ENCODE measurements around the gene SPIB.

The SPIB gene

DNA sequence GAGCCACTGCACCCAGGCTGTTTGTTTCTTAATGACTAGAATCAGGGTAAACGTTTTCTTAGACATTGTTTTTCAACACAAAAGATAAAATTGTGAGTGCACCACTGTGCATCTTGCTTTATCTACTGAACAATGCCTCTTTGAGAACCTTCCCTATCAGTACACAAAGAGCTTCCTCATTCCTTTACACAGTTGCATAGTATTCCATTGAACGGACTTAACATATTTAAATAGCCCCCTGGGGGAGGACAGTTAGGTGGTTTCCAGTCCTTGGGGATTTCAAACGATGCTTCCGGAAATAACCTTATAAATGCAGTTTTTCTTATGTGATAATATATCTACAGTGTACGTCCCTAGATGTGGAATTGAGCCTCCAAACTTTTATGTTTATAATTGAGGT, 26.0 kb upstream of the SPIB start:
- DNase-seq, result no peak

DNA sequence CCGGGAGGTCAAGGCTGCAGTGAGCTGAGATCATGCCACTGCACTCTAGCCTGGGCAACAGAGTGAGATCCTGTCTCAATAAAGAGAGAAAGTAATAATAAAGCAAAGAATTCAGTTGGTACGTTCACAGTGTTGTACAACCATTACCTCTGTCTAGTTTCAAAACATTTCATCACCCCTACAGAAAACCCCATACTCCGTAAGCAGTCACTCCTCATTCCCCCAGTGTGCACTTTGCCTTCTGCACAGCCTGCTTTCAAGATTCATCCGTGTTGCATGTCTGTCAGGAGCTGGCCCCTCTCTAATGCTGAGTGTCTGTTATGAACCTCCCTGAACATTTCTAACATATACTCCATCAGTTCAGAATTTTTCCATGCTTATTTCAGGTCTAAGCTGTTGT, 25.1 kb upstream of the SPIB start:
- DNase-seq, result no peak

DNA sequence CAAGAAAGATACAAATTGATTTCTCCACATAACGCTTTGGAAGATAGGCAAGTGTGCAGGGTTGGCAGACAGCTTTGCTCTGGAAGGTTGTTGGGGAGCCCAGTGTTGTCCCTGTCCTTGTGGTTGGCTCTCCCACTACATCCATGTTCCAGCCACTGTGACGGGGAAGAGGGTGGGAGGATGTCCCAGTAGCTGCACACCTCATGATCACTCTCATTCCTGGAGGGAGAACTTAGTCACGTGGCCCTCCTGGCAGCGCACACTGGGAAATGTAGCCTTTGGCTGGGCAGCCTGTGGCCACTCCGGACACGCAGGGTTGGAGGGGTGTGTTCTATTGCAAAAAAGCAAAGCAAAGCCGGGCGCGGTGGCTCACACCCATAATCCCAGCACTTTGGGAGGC, 24.7 kb upstream of the SPIB start:
- no peak for DNase-seq

DNA sequence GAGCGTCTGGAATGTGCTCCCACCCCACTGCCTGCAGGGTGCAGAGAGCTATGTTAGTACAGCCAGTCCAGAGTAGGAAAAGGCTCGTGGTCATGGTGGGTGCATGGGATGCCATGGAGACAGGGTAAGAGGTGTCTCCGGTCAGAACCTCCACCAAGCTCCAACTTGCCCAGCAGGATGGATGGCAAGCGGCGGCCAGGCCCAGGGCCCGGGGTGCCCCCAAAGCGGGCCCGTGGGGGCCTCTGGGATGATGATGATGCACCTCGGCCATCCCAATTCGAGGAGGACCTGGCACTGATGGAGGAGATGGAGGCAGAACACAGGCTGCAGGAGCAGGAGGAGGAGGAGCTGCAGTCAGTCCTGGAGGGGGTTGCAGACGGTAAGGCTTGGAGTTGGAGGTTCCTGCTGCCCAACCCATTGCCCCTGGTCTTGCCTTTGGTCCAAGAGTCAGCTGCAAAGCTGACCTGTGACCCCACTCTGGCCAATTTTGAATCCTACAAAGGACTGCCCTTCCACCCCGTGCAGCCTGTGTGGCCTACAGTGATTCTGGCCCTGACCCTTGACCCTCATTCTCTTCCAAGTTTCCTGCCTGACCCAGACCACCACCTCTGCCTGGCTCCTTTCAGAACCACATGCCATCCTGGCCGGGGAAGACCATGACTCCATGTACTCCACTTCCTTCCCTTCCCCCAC, 19.9 kb upstream of the SPIB start:
- DNase-seq, result no peak

DNA sequence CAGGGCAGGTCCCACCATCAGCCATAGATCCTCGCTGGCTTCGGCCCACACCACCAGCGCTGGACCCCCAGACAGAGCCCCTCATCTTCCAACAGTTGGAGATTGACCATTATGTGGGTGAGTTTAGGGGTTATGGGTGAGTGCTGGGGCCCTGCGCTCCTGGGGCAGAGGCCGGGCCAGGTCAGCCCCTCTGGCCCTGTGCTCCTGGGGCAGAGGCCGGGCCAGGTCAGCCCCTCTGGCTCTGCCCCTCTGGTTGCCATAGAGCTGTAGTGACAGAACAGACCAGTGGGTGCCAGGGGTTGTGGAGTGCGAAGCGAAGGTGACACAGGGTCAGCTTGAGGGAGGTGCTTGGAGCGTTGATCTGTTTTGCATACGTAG, 19.4 kb upstream of the SPIB start:
- no peak for DNase-seq

DNA sequence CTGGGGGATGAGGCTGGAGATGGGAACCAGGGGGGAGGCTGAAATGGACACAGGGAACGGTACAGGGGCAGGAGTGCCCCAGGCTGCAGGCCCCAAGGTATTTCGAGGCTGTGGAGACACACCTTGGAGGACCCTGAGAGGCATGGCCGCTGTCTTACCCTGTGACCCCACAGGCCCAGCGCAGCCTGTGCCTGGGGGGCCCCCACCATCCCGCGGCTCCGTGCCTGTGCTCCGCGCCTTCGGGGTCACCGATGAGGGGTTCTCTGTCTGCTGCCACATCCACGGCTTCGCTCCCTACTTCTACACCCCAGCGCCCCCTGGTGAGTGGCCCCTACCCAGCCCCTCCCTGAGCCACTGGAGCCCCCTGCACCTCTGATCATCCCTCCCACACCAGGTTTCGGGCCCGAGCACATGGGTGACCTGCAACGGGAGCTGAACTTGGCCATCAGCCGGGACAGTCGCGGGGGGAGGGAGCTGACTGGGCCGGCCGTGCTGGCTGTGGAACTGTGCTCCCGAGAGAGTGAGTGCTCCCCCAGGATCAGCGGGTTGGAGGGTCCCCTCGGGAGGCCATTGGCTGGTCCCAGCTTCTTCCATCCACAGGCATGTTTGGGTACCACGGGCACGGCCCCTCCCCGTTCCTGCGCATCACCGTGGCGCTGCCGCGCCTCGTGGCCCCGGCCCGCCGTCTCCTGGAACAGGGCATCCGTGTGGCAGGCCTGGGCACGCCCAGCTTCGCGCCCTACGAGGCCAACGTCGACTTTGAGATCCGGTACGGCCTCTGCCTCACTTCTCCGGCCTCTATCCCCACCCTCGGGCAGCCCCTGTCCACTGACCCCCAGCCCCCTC, 16.9 kb upstream of the SPIB start:
- DNase-seq, result no peak

DNA sequence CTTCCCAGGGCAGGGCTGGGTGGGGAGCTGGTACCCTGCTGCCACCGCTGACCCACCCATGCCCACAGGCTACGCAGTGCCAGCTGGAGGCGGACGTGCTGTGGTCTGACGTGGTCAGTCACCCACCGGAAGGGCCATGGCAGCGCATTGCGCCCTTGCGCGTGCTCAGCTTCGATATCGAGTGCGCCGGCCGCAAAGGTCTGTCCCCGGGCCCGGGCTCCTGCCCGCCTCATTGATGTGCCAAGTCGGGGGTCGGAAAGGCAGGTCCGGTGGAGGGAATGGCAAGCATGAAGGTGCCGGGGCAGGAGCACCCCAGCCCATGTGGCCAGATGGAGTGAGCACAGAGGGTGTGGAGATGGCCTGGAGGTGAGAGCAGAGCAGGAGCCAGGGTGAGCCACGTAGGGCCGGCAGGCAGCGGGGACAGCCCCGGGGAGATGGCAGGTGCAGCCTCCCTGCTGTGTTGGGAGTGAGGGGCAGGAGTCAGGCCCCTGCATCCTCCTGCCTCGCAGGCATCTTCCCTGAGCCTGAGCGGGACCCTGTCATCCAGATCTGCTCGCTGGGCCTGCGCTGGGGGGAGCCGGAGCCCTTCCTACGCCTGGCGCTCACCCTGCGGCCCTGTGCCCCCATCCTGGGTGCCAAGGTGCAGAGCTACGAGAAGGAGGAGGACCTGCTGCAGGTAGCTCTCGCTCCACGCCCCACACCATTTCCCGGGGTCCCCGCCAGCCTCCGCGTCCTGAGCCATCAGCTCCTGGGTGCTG, 16.0 kb upstream of the SPIB start:
- no peak for DNase-seq

DNA sequence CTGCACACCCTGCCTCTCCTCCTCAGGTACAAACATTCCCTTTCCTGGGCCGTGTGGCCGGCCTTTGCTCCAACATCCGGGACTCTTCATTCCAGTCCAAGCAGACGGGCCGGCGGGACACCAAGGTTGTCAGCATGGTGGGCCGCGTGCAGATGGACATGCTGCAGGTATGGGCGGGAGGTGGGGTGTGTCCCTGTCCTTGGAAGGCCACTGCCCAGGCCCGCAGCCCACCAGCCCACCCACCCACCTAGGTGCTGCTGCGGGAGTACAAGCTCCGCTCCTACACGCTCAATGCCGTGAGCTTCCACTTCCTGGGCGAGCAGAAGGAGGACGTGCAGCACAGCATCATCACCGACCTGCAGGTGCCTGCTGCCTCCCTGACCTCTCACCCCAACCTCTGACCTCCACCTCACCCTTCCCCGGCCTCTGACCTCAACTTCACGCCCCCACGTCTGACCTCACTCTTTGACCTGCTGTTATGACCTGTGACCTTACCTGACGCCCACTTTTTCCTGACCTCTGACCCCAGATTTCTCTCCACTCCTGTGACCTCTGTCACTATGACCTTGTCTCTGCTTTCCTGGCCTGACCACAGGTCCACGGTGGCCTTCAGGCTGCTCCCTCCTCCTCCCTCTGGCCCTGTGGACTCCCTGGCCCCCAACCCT, 12.4 kb upstream of the SPIB start:
- DNase-seq, result no peak

DNA sequence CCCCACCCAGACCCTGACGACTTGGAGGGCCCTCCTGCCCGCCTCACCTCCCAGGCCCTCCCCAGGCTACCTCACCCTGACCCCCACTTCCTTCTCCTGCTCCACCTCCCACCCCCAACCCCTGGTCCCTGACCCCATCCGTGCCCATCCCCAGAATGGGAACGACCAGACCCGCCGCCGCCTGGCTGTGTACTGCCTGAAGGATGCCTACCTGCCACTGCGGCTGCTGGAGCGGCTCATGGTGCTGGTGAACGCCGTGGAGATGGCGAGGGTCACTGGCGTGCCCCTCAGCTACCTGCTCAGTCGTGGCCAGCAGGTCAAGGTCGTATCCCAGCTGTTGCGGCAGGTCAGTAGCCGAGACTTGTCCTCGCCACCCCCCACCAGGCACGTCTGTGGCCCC, 11.9 kb upstream of the SPIB start:
- no peak for DNase-seq

DNA sequence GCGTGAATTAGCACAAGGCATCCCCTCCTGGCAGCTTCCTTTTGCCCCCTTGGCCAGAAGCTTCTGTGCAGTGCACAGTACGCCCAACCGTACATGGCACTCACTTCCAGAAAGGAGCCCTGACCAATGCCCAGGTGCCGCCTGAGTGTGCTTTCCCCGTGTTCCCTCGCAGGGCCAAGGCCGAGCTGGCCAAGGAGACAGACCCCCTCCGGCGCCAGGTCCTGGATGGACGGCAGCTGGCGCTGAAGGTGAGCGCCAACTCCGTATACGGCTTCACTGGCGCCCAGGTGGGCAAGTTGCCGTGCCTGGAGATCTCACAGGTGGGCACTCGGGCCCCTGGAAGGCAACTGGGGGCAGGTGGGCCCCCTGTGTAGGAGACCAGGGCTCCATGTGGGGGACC, 9.4 kb upstream of the SPIB start:
- no peak for DNase-seq

DNA sequence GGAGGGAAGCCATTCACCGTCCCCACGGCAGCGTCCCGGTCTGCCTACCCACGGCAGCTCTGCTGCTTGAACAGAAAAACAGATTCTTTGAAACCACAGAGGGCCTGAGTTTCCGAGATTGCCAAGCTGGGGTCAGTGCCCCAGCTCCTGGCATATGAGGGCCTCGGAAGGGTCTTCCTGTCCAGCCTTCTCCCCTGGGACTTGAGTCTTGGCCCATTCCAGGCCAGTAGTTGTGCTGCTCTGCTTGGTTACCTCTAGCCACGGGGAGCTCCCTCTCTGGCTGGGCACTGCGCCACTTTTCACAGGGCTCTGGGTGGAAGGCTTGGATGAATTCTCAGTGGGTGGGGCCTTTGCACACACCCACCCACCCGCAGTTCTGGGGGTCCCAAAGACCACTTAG, 8.6 kb upstream of the SPIB start:
- no peak for DNase-seq

DNA sequence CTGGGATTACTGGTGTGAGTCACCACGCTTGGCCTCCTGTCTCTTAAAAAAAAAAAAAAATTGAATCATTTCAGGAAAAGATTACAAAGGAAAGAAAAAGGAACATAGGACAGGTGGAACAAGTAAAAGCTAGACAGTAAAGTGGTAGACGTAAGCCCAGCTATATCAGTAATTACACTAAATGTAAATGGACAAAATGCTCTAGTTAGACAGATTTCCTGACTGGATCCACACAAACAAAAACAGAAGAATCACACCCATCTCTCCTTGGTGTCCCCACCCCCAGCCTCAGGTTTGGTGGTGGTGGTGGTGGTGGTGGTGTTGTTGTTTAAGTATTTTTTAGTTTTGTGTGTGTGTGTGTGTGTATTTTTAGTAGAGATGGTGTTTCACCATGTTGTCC, 6.3 kb upstream of the SPIB start:
- no peak for DNase-seq

DNA sequence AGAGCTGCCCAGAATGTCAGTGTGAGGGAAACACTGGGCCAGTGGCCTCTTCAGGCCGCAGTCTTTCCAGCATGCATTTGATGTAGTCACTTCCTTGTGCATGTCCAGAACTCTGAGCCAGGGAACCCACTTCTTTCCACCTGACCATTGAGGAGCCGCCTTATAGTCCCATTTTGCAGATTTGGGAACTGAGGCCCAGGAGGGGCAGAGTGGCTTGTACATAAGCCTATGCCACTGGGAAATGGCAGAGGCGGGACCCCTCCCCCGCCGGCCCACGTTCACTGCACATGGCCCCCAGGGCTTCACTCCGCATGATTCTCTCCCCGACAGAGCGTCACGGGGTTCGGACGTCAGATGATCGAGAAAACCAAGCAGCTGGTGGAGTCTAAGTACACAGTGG, 5.6 kb upstream of the SPIB start:
- no peak for DNase-seq

DNA sequence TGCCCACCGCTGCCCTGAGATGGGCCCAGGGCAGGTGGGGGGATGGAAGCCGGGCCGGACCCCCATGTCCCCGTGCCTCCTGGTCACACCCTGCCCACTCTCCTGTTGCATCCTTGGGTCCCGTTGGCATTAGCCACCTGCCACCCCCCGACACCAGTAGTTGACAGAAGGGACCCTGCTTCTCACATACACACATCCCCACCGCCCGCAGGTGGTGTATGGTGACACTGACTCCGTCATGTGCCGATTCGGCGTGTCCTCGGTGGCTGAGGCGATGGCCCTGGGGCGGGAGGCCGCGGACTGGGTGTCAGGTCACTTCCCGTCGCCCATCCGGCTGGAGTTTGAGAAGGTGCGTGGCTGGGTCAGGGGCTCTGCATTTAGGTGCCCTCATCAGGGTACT, 5.2 kb upstream of the SPIB start:
- no peak for DNase-seq

DNA sequence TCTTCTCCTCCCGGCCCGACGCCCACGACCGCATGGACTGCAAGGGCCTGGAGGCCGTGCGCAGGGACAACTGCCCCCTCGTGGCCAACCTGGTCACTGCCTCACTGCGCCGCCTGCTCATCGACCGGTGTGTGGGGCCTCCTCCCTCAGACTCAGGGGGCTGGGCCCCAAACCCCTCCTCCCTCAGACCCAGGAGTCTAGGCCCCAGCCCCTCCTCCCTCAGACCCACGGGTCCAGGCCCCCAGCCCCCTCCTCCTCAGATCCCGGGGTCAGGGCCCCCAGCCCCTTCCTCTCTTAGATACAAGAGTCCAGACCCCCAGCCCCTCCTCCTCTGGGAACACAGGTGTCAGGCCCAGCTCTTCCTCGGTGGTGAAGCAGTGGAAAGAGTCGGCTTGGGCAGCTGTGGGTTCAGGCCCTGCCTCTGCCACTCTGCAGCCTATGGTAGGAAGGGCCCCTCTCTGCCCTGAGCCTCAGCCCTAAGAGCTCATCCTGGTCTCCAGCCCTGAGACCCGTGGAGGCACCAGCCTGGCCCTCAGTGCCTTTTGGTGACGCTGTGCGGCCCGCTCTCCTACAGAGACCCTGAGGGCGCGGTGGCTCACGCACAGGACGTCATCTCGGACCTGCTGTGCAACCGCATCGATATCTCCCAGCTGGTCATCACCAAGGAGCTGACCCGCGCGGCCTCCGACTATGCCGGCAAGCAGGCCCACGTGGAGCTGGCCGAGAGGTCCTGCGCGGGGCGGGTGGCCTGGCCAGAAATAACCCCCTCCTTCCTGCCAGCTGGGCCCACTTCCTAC, 3.7 kb upstream of the SPIB start:
- peak; percentile 80 to 92 (median 86) for DNase-seq

DNA sequence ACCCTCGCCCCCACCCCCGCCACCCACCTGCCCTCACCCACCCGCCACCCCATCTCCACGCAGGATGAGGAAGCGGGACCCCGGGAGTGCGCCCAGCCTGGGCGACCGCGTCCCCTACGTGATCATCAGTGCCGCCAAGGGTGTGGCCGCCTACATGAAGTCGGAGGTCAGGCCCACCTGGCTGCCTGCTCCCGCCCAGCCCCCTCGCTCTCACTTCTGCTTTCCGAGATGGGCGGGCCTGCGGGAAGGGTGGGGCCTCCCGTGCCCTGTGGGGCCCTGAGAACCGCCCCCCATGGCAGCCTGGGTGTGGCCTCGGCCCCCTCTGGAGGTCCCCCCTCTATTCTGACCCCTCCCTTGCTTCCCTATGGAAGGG, 3.1 kb upstream of the SPIB start:
- DNase-seq, result peak; percentile 58 to 78 (median 70)

DNA sequence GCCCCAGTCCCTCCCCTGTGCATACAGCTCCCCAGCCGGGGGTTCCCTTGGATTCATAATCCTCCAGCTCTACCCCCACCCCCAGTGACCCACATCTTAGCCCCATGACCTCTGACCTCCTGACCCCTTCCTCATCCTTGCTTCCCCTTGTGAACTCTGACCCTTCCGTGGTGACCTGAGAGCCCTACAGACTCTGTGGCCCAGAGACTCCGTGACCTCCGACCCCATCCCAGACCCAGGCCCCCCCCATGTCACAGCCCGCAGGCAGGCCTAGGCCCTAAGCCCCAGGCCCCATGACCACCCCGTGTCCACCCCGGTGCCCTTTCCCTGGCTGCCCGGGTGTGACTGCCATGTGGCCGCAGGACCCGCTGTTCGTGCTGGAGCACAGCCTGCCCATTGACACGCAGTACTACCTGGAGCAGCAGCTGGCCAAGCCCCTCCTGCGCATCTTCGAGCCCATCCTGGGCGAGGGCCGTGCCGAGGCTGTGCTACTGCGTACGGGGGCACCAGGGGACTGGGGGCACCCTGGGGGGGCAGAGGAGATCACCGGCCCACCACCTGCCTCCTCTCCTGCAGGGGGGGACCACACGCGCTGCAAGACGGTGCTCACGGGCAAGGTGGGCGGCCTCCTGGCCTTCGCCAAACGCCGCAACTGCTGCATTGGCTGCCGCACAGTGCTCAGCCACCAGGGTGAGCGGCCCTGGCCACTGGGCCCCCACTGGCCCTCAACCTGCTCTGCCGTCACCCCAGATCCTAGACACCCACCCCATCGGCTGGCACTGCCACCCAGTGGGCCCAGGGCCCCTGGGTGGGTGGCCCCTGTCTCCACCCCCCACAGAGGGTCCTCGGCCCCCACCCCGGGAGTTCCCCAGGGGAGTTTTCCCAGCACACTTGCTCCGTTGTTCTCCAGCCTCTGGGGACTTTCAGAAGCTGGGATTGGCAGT, 2.4 kb upstream of the SPIB start:
- DNase-seq, result peak in 1 of 4 experiments; percentile 10

DNA sequence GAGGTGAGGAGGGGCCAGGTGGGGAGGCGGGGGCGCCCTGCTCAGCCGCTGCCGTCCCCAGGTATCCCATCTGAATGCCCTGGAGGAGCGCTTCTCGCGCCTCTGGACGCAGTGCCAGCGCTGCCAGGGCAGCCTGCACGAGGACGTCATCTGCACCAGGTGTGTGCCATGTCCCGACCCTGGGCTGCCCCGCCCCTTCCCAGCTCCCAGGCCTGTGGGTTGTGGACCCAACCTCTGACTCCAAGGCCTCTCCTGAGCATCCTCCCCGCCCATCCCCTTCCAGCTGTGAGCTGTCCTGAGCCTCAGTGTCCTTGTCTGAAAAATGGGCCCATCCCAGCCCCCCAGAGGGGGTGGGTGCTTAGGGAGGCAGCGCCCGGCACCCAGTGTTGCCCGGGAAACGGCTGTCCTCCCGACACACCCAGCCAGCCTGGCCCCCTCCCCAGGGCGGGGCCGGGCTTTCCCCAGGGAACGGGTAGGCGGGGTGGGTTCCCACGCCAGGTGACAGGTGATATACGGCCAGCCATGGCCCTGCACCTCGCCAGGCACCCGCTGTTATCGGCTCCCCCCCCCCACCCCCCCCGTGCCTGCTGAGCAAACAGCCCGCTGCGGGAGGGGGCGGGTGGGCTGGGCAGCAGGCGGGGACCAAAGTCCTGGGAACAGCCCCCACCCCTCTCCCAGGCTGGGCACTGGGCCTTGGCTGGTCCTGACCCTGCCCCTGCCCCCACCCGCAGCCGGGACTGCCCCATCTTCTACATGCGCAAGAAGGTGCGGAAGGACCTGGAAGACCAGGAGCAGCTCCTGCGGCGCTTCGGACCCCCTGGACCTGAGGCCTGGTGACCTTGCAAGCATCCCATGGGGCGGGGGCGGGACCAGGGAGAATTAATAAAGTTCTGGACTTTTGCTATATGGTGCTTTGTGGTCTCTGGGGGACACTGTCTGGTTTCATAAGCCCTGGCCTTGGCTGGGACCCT, 1.3 kb upstream of the SPIB start:
- DNase-seq, result no peak

DNA sequence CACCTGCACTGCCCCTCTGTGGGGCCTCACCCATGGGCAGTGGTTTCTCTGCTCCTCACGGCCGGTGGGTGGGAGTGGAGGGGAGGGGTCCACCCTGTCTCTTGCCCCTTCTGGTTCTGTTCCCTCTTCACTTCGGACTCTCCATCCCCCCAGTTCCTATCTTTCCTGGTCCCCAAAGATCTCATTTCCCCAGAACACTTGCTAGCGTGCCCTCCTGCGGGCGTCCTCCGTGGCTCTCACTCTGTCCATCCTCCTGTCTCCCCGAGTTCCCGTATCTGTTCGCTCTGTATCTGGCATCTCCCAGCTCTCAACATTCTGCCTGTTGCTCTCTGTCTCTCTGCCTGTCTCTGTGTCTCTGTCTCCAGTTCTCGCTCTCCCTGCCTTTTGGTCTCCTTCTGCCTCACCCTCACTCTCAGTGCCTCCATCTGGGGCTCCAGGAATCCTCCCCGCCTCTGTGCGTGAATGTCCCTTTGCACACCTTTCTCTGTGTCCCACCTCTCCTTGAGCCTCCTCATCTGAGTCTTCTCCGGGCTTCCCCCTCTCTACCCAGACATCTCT, 363 bp downstream of the SPIB start:
- no peak for DNase-seq
